NCI-H2227 treated with DMSO at 0.1 percent for 48 hours (cell line): ENCODE results near the gene RAPGEF4.

Experiments
- DNase-seq: peaks from one replicate; lab custom pipeline; 2025; lab: John Stamatoyannopoulos, UW

RAPGEF4 gene

DNA sequence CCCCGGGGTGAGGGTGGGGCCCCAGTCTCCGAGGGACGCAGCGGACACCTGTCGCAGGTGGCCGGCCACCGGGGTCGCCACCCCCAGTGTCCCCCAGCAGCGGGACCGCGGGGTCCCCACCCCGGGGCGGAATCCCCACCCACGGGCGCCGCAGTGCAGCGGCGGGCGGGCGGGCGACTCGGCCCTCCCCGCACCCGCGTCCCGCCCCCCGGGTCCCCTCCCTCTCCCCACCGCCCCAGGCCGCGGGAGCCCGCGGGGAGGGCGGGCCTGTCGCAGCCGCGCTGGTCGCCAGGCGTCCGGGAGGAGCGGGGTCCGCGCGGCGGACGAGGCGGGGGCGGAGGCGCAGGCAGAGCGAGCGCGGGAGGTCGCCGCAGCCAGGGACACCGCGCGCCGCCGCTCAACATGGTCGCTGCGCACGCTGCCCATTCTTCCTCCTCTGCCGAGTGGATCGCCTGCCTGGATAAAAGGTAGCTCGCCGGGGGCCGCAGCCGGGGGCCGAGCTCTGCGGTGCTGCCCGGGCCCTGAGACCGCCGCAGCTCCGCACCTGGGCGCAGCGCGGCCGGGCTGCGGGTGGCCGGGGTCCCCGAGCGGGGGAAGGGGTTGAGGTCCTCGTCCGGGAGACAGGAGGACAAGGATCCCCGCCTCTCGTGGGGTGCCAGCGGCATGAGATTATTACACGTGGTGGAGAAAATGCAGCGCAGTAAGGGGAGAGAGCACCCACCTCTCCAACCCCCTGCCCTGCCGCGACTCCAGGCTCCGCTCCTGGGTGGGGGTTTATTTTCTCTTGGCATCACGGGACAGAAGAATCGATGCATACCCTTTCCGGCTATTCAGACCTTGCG, at the start of gene RAPGEF4:
Gene RAPGEF4, plus strand, starts transcription at position 264 of the 842 bp plus-strand sequence. Its CDS starts 139 bp downstream, at position 403.
- DNase-seq, result peak; percentile 16

DNA sequence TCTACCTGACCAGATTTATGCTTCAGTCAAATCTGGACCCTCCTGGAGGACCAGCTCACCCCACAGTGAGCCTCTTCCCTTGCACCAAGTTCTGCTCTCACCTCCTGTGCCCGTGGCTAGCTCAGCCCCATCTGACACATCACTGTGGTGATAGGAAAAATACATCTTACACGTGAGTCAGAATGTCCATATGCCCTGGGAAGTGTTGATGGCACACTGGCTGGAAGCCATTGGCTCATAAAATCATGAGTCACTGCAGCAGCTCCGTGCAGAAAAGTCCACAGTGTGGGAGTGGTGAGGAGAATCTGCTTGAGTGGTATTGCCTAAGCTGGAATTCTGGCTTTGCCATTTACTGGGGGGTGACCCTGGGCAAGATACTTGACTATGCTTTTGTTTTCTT, 42.6 kb upstream of the RAPGEF4 start:
- DNase-seq, result no peak

DNA sequence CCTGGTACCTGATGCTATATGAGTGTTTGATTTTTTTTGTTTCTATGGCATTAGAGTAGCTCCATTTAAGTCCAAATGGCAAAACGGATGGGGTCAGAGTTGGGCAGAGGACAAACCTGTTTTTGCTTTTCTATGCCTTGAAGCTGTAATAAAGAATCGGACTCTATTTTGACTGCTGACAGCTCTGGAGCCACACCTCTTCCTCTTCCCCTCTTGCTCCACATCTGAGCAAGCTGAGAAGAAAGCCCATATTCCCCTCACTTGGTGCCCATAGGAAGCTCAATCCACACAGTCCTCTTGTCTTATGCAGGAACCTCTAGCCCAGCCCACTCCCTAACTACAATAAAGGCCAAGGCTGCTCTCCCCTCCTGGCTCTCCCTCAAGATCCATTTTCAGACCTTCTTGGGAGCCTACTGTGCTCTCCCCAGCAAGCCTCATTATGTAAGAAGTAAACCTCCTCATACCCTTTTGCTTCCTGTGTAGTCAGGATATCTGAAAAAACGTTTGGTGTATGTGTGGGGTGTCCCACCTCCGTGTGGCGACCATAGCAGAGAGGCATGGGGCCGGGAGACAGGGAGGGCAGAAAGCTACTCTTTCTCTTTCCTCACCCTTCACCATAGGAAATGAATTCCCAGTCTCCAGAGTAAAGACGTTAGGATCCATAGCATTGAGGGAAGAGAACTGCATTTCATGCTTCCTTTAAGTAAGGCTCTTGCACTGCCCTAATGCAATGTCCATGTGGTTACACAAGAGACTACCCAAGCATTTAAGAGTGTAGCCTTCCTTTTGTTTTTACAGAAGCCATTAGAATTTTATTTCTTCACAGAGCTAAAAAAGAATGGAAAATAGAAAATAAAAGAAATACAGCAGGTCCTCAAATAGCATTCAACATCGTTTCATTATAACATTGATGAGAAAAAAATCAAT, 41.9 kb upstream of the RAPGEF4 start:
- no peak for DNase-seq

DNA sequence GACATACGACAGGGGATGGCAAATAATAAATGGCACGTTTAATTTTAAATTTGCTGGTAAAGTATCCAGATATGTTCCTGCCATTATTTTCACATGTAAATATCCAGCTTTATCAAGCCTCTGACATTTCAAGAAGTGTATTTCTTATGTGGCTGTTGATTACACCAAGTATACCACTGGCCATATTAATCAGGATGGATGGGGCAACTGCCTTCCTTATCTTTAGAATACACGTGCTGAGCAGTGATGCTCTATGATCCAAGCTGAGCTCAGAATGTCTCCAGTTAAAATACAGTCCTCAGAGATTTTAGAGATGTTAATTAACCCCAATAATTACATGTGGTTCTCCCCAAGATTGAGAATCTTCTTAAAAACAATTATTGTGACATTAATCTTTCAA, 38.3 kb upstream of the RAPGEF4 start:
- DNase-seq, result no peak

DNA sequence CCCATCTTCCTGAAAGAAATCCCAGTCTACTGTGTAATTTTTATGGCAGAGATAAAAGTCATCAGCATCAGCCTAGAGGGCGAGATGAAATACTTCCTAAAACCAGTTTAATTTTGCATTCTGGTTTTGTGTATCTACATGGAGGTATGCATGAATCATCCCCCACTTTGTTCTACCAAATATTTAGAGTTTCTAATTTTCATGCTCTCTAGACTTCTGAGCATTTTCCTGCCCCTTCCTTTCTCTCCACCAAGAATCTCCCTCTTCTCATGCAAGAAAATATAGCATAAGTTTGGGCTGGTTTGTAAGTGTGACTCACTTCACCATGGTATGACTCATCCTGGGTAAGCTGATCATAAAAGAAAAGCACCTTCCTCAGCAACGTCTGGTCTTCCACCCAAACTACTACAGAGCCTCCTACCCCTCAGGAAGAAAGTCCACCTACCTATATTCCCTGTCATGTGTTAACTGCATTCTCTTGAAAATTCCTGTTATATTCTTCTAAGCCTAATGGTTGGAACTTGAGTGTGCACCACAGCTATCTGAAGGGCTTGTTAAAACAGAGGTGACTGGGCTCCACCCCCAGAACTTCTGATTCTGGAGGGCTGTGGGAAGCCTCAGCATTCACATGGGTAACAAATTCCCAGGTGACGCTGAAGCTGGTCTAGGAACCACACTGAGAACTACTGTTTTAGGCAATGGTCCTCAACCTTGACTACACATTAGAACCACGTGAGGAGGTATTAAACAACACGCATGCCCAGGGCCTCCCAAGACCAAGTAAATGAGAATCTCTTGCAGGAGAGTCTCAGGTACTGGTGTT, 37.4 kb upstream of the RAPGEF4 start:
- no peak for DNase-seq

DNA sequence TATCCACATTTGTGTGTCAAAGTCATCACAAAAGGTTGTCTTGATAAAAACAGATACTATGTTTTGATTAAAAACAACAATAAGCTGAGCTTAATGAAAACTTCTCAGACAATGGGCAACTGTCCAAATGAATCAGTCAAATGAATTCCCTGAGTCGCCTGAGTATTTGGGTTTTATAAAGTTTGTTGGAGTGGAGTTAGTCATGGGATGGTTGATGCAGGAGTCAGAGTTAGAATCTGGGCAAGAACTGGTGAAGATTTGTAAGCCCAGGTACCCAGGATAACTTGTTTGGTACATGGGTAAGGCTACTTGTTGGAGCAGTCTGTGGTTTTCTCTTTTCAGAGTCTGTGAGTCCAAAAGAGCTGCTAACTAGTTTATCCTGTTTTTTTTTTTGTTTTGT, 34.4 kb upstream of the RAPGEF4 start:
- no peak for DNase-seq

DNA sequence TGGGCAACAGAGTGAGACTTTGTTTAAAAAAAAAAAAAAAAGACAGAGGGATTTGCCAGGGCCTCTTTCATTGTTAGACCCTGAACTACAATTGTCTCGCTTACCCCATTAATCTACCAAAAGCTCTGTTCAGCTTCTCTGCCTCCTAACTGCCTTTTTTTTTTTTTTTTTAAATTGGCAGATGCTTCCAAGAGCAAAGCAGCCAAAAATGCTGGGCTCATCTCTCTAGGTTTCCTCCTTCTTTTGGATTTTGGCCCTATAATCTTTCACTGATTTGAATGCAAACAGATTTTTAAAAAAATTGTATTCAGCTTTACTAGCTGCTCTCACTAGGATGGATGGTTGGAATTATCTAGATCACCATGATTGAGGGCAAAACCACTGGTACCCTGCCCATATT, 33.2 kb upstream of the RAPGEF4 start:
- DNase-seq, result no peak

DNA sequence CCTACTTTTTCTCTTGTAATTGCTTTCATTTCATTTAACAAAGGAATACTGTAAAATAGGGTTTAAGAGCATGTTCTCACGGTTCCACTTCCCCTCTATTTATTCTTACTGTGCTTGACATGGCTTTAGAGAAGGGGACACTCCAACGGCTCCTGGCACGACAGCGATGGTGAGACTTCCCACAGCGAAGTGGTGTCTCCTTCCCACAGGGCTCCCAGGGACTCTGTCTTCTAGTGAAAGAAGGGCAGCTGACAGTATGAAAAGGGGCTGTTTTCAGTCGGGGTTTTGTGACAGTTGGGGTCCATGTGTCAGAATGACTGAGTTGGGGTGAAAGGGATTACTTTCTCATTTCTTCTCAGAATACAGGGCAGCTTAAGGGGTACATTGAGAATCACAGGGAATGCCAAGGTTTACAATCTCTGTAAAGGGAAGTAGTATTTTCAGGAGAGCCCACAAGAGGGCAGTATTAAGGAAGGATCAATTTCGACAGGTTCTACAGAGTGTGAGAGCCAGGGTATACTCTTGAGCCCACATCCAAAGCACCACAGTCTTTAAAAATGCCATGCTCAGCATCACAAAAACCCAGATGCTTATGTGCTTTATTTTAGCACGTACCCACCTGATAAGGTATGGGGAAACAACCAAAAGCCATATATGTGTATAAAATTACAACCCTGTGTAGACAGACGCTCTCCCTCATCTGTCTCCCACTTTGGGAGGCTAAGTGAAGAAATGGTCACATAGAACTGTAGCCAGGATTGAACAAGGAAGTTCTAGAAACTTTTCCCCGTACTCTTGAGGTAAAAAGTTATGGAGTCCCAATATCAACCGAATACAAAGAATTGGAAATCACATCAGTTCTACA, 31.3 kb upstream of the RAPGEF4 start:
- DNase-seq, result peak; percentile 26

DNA sequence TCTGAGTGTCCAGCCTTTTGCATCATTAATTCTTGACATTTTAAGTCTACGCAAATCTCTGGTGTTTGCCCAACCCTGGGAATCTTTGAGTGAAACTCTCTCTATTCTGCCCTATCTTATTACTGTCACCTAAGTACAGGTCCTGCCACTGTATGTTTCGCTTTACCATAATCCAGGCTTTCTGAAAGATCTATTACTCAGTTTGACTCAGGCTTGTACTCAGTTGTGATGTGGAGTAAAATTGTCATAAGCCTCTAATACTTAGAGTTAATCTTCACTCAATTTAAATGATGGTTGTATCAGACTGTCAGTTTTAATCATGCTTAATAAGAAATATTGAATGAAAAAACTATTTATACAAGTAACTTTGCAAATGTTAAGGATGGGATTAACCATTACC, 30.3 kb upstream of the RAPGEF4 start:
- no peak for DNase-seq

DNA sequence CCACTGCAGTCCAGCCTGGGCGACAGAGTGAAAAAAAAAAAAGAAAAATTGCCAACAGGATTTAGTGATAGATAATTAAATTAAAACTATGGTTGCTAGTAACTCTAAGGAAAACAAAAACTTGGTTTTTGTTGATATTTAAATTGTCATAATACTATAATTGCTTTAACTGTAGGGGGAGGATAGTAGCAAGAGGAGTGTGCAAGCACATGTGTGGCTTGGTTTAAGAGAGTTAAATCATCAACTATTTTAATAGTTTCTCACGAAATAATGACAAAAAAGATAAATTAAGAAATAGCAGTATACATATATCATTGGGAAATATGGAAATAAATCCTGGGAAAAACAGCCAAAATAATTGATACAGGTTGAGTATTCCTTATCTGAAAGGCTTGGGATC, 27.4 kb upstream of the RAPGEF4 start:
- DNase-seq, result no peak

DNA sequence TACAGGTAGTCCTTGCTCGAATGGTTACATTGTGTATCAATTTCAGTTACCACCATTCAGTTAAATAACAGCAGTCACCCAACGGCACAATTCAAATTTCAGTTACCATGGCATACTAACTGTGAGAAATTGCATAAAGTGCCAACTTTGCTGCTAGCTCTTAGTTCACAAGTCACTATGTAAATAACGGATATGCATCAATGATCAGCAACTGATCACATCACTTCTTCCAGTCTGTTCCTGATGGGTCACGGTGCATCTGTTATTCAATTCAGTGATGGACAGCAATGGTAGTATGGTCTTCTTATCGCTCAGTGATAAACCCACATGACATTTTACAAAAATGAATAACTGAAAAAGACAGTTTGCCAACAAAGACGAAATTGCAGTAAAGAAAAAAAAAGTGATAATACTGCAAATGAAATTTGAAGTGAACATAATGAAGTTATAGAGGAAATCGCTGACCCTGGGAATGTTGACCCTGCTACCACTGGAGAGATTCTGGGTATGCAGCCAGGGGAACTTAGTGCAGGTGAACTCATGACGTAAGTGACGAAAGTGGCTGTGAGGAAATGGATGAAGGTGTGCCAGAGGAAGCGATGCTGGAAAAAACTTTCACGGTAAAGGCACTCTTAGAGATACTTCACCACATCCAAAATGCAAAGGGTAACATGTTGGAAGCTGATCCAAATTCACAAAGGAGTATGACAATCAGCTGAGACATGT, 25.9 kb upstream of the RAPGEF4 start:
- DNase-seq, result no peak

DNA sequence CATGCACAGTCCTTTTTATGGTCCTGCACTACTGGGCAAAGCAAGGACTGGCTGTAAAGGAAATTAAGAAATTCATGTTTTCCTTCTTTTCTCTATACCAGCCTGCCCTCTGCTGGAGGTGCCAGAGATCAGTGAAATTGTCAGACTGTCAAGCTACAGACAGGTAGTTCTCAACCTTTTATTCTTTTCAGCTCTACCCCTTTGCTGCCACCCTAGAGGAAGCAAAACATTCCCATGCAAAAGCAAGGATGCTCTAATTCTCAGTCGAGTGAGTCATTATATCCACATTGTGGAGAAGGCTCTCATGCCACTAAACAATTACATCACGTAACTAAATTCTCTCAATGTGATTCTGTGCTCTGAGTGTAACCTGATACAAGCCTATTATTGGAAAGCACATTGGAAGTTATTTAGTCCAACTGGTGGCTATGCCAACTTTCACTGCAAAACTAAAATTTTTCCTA, 25.0 kb upstream of the RAPGEF4 start:
- DNase-seq, result peak; percentile 68

DNA sequence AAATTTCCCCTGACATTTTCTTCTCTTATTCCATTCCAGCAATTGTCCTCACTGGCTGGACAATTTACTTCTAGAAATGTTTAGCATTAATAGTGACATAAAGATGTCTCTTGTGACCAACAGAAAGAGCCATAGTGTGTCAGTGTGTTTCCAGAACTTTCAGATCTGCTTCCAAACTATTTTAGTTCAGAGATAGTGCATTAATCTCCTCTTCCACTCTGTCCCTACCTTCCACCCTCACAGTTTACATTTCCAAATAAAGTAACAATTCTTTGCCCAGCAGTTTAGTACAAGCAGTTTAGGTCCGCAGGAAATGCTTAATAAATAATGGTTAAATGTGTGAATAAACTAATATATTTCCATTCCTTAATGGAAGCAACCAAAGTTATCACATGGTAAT, 24.5 kb upstream of the RAPGEF4 start:
- DNase-seq, result no peak

DNA sequence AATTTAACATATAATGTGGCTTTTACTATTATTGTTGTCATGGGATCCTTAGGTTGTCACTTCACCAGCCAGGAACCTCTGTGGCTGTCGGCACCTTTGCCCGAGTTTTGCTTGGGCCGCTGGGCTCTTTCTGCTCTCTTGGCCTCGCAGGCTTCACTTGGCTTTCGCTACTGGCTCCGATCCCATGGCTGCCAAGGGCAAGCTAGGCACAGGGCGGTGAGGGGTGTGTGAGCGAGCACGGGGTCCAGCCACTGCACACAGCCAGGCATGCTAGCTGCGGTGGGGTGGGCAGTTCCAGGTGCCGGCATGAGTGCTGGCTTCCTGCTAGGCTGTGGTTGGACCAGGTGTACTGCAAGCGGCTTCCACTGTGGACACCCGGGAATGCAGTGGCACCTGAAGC, 23.4 kb upstream of the RAPGEF4 start:
- DNase-seq, result no peak

DNA sequence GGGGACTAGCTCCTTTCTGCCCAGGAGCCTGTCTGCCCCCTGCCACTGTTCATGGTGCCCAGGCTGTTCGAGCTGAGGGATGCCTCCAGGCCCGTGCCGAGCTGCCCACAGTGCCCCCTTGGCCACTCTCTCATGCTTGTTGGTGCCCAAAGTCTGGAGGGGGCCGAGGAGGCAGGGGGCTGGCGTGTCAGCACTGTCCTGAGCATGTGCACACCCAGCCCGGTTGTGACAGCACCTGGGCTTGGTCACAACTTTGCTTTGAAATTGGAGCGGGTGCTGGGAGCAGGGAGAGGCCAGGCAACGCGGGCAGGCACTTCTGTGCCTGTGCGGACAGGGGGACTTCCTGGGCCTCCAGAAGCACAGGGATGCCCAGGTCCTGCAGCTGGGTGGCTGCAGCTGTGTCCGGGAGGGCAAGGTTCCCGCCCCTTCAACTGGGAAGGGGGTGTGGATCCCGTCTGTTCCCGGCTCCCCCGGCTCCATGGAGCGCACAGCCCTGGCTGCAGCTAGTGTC, 22.2 kb upstream of the RAPGEF4 start:
- DNase-seq, result no peak

DNA sequence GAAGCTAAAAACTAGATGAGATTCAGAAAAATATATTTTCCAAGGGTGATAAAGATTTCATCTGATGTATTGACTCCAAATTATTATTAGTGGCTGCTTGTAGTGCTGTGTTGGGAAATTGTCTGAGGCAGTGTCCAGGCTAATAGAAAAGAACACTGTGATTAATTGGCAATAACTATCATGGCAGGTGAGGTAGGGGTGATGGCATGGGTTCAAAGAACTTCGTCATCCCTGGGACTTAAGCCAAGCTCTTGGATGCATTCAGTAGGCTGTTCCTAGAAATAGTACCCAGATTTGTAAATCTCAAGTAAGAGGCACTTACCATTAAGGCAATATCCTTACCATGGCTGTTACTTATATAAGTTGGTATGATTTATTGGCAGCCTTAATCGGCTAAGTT, 13.2 kb upstream of the RAPGEF4 start:
- no peak for DNase-seq

DNA sequence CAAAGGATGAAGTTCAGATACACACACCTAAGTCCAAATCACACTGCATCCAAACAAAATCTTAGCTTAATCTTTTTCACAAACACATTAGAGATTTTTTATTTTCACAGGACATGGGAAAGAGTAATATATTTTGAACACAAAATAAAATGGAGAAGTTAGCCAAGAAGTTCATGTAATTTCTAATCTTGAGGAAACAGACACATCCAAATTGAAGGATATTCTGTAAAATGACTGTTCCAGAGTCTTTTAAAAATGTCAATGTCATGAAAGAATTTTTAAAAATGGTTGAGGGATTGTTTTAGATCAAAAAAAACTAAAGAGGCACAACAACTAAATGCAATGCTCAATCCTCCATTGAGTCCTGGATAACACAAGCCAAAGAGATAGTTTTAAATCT, 12.4 kb upstream of the RAPGEF4 start:
- DNase-seq, result no peak

DNA sequence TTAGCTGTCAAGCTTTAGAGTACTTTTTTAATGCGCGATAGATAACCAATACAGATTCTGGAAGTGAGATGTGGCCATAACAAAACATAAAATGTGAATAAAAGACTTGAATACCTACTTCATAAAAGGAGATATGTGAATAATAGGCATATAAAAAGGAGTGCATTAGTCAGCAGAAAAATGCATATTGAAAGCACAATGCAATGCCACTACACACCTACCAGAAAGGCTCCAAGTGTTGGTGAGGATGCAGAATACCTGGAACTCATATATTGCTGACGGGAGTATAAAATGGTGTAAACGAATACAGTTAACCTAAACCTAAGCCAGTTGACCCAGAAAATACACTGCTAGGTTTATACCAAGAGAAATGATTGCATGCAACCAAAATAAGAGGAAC, 10.9 kb upstream of the RAPGEF4 start:
- no peak for DNase-seq

DNA sequence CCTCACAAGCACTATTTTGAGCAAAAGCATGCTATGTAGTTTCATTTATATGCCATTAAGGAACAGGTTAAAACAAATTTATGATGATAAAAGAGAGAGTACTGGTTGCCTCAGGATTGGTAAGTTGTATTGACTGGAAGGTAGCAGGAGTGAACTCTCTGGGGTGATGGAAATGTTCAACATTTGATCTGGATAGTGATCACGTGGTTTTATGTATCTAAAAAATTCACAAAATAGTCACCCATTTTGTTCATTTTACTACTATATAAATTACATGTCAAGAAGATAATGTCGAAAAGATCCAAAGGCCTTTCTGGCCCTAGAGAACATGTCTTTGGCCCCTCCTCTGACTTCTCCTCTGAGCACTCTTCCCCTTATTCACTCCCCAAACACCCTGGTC, 10.4 kb upstream of the RAPGEF4 start:
- no peak for DNase-seq

DNA sequence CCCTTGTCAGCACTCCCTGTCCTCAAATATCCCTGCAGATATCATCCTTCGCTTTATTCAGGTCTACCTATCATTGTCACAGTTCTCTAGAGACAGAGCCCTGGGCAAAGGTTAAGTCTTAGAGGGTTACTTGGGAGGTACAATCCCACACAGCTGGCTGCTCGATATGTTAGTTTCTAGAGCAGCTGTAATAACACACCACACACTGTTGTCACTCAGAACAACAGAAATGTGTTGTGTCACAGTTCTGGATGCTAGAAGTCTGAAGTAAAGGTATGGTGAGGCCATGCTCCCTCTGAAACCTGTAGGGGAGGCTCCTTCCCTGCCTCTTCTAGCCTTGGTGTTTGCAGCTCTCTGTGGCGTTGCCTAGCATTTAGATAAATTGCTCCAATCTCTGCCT, 9.9 kb upstream of the RAPGEF4 start:
- DNase-seq, result no peak
